ENCODE results near the gene MFGE8.

MFGE8 gene

DNA sequence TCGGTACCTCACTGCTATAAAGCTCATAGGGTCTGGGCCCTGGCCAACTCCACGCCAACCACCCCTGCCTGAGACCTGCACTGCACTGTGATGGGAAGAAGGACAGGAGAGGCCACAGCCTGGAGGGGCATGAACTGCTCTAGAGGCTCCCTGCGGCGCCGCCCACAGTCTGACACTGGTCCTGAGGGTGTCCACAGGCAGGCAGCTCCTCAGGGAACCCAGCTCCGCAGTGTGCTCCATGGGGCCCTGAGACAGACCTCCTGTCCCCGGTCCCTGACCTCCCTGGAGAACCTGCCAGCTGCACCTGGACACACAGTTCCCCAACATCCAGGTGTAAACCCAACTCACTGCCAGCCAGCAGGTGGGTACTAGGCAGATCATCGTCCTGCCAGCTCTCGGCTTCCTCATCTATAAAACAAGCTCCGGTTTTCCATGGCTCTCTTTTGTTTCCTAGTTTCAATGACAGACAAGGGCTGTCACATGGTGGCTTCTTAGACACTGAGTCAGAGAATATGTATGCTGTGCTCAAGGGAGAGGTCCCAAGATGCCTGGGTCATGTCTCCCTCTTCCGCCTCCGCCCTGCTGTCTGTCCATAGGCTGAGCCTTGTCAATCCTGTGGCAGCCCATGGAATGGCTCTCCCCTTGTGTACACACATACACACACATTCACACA lies 12.7 kb downstream of the MFGE8 start:
- TF ChIP-seq, protein P1, sequence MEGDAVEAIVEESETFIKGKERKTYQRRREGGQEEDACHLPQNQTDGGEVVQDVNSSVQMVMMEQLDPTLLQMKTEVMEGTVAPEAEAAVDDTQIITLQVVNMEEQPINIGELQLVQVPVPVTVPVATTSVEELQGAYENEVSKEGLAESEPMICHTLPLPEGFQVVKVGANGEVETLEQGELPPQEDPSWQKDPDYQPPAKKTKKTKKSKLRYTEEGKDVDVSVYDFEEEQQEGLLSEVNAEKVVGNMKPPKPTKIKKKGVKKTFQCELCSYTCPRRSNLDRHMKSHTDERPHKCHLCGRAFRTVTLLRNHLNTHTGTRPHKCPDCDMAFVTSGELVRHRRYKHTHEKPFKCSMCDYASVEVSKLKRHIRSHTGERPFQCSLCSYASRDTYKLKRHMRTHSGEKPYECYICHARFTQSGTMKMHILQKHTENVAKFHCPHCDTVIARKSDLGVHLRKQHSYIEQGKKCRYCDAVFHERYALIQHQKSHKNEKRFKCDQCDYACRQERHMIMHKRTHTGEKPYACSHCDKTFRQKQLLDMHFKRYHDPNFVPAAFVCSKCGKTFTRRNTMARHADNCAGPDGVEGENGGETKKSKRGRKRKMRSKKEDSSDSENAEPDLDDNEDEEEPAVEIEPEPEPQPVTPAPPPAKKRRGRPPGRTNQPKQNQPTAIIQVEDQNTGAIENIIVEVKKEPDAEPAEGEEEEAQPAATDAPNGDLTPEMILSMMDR (IDR thresholded peaks at IDR 0.05; ENCODE audit: insufficient read depth, low read length, poor library complexity, severe bottlenecking), result no peak
- Histone ChIP-seq H3K27ac (ENCODE audit: low read depth, low read length) (no peak overlapping the region), H3K4me2 (ENCODE audit: low read depth, low read length, poor library complexity, severe bottlenecking) (no peak overlapping the region), H4K20me1 (ENCODE audit: low read depth, low read length) (no peaks in the 10 kb centered on the region), H3K36me3 (ENCODE audit: low read length) (no peaks in the 10 kb centered on the region), H3K79me2 (ENCODE audit: insufficient read depth, low read length) (no peaks in the 10 kb centered on the region), H3K9ac (ENCODE audit: low read length) (no peak overlapping the region), H3K9me3 (ENCODE audit: insufficient read depth, low read length) (no peaks in the 10 kb centered on the region), H3F3A (ENCODE audit: insufficient read depth) (no peaks in the 10 kb centered on the region), H3K27me3 (ENCODE audit: low read length) (no peaks in the 10 kb centered on the region), H2AFZ (ENCODE audit: low read depth, low read length, severe bottlenecking) (no peak overlapping the region), H3K9me2 (replicated peaks; ENCODE audit: insufficient read depth, low read length) (no peaks in the 10 kb centered on the region), H3K4me3 (ENCODE audit: insufficient read depth, low read length, poor library complexity, severe bottlenecking) (no peak overlapping the region)

DNA sequence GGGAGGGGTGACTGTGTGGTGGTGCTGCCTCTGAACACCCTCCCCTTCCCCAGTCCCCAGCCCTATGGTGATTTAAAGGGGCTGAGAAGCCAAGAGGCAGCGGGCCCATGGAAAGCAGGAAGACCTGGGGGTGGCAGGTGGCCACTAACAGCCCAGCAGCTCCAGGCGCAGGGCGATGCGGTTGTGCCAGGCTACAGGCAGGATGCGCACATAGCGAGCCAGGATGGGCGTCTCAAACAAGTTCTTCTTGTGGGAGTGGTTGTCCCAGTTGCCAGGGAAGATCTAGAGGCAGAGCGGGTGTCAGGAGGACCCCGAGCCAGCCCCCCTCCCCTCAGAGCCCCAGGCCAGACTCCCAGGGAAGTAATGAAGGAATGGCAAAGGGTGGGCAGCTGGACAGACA lies 13.9 kb downstream of the MFGE8 start:
- H3K79me2 ChIP-seq (ENCODE audit: insufficient read depth, low read length), result no peaks in the 10 kb centered on the region
- no peaks in the 10 kb centered on the region for H4K20me1 ChIP-seq (ENCODE audit: low read depth, low read length)
- H3K9me3 ChIP-seq (ENCODE audit: insufficient read depth, low read length), result no peaks in the 10 kb centered on the region
- H3K36me3 ChIP-seq (ENCODE audit: low read length), result no peaks in the 10 kb centered on the region
- H3K27ac ChIP-seq (ENCODE audit: low read depth, low read length), result no peak overlapping the region
- no peaks in the 10 kb centered on the region for H3K27me3 ChIP-seq (ENCODE audit: low read length)
- H3K4me3 ChIP-seq (ENCODE audit: insufficient read depth, low read length, poor library complexity, severe bottlenecking), result no peak overlapping the region
- no peak overlapping the region for H2AFZ ChIP-seq (ENCODE audit: low read depth, low read length, severe bottlenecking)
- H3K9ac ChIP-seq (ENCODE audit: low read length), result no peak overlapping the region
- TF ChIP-seq, protein P1 (IDR thresholded peaks at IDR 0.05; ENCODE audit: insufficient read depth, low read length, poor library complexity, severe bottlenecking), result no peak
- no peak for TF ChIP-seq EZH2phosphoT487 (conservative IDR thresholded peaks at IDR 0.05; ENCODE audit: low read length)
- no peaks in the 10 kb centered on the region for H3F3A ChIP-seq (ENCODE audit: insufficient read depth)
- H3K9me2 ChIP-seq (replicated peaks; ENCODE audit: insufficient read depth, low read length), result no peaks in the 10 kb centered on the region
- H3K4me2 ChIP-seq (ENCODE audit: low read depth, low read length, poor library complexity, severe bottlenecking), result no peak overlapping the region

DNA sequence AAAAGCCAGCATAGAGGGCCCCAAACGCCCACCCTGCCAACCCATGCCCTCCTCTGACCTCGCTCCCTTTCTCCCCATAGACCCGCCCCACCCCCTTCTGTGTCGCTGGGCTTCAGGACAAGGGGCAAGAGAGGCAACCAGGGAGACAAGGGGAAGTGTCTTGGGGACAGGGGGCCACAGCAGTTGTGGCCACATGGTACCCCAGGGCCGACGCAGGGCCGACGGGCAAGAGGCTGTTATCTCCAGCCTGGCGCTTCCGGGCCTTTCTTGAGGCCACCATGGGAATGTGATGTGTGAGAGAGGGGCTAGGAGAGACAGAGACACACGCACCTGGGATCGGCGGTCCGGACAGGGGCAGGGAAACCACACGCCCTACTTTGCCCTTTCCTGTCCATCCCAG lies 14.4 kb downstream of the MFGE8 start:
- Histone ChIP-seq H3K36me3 (ENCODE audit: low read length) (no peaks in the 10 kb centered on the region), H3K9me3 (ENCODE audit: insufficient read depth, low read length) (no peaks in the 10 kb centered on the region), H3K4me3 (ENCODE audit: insufficient read depth, low read length, poor library complexity, severe bottlenecking) (no peak overlapping the region), H3K9me2 (replicated peaks; ENCODE audit: insufficient read depth, low read length) (no peaks in the 10 kb centered on the region), H3K9ac (ENCODE audit: low read length) (no peak overlapping the region), H4K20me1 (ENCODE audit: low read depth, low read length) (no peaks in the 10 kb centered on the region), H3F3A (ENCODE audit: insufficient read depth) (no peaks in the 10 kb centered on the region), H3K27me3 (ENCODE audit: low read length) (no peaks in the 10 kb centered on the region), H3K4me2 (ENCODE audit: low read depth, low read length, poor library complexity, severe bottlenecking) (no peak overlapping the region), H2AFZ (ENCODE audit: low read depth, low read length, severe bottlenecking) (no peak overlapping the region), H3K79me2 (ENCODE audit: insufficient read depth, low read length) (no peaks in the 10 kb centered on the region), H3K27ac (ENCODE audit: low read depth, low read length) (no peak overlapping the region)
- TF ChIP-seq, protein P1 (IDR thresholded peaks at IDR 0.05; ENCODE audit: insufficient read depth, low read length, poor library complexity, severe bottlenecking), result no peak
- no peak for TF ChIP-seq EZH2phosphoT487 (conservative IDR thresholded peaks at IDR 0.05; ENCODE audit: low read length)
